Esophagus squamous epithelium (tissue), 4 donors: ENCODE data around the gene CEP55.

Experiments used
- POLR2A ChIP-seq, 4 donors: fragments of 450-650 bp; IDR thresholded peaks; one replicate each; pipeline ENCODE4 v1.6.1; 2017; ENCODE audit warnings: antibody characterized with exemption in 4 of 4, mild to moderate bottlenecking in 4 of 4, moderate library complexity in 3 of 4
- TF ChIP-seq, protein P1 (sequence below), 6 experiments: fragments of 450-650 bp in 4 of 6; fragments of 200-600 bp in 2 of 6; sonication (generic) in 2 of 6; IDR thresholded peaks; one replicate each; pipeline ENCODE4 v1.5.1; 2016 to 2019; ENCODE audit warnings: antibody characterized with exemption in 6 of 6, mild to moderate bottlenecking in 4 of 6, moderate library complexity in 4 of 6

DNA sequence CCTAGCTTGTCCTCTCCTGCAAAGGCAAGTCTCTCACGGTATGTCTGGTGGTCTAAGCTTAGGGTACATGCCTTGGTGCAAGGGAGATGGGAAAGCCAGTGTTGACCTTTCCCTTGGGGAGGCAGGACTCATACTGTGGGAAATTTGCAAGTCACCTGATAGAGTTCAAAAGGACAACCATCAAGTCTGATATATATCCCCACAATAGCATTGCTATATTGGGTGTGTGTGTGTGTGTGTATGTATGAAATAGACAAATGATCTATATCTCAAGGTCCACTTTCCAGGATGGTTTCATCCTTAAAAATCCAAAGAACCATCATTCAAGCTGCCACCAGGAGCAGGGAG is 57.9 kb downstream of the CEP55 start:
- TF ChIP-seq, protein P1, sequence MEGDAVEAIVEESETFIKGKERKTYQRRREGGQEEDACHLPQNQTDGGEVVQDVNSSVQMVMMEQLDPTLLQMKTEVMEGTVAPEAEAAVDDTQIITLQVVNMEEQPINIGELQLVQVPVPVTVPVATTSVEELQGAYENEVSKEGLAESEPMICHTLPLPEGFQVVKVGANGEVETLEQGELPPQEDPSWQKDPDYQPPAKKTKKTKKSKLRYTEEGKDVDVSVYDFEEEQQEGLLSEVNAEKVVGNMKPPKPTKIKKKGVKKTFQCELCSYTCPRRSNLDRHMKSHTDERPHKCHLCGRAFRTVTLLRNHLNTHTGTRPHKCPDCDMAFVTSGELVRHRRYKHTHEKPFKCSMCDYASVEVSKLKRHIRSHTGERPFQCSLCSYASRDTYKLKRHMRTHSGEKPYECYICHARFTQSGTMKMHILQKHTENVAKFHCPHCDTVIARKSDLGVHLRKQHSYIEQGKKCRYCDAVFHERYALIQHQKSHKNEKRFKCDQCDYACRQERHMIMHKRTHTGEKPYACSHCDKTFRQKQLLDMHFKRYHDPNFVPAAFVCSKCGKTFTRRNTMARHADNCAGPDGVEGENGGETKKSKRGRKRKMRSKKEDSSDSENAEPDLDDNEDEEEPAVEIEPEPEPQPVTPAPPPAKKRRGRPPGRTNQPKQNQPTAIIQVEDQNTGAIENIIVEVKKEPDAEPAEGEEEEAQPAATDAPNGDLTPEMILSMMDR (IDR thresholded peaks at IDR 0.05): no peak
- TF ChIP-seq POLR2A (IDR thresholded peaks at IDR 0.05): no peak
